Measurements from ENCODE around the gene PTPN23.
"Not testable (repeated sequence)": the region's sequence is repeated elsewhere in the genome, so short reads cannot be mapped to it uniquely, and the experiment has no call there.

PTPN23 gene

DNA sequence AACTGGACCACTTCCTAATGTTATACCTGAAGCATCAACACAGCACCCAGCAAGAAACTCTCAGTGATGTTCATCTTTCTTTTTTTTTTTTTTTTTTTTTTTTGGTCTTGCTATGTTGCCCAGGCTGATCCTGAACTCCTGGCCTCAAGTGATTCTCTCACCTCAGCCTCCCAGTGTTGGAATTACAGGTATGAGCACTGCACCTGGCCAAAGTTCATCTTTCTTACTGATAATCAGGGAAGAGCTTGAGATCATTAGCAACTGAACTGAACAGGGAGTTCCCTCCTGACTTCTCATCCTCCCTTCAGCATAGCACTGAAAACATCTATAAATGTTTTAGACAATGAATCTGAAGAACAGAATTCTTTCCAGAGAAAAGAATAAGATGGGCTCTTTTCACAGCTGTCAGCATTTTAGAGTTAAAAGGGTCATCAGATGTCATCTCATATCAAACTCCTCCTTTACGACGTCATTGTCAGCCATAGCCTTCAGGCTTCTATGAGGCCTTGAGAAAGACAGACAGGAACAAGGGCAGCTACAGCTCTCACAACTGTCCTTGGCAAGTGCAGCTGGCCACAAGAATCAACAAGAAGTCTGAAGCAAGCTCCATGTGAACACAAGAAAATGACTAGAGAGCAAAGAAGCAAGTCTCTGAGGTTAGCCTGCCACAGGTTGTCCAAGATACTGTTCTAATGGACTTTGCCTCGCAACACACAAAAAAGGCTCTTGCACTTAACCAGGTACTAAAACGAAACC lies 61.2 kb downstream of the PTPN23 start:
- ChIA-PET CTCF (interaction anchor here (0.8 to 1.9 kb wide), 4 partner anchors 15 to 80 kb away, joined by 3 to 9 read pairs (median 4); no protein-coding TSS in a partner anchor), POLR2A (no interaction called here)
- no peak for TF ChIP-seq CTCF (IDR thresholded peaks at IDR 0.05; ENCODE audit: control extremely low read depth, extremely low read depth, low read depth, missing control alignments)
- no peak for DNase-seq (ENCODE audit: extremely low spot score)

GRCh38 chr3:47443611-47443995 lies 62.8 kb downstream of the PTPN23 start:
- TF ChIP-seq CTCF (IDR thresholded peaks at IDR 0.05; ENCODE audit: control extremely low read depth, extremely low read depth, low read depth, missing control alignments): no peak
- DNase-seq (ENCODE audit: extremely low spot score): no peak
- POLR2A ChIA-PET: no interaction called here
- CTCF ChIA-PET: no interaction called here

- TF ChIP-seq CTCF (IDR thresholded peaks at IDR 0.05; ENCODE audit: control extremely low read depth, extremely low read depth, low read depth, missing control alignments): no peak
- POLR2A ChIA-PET: no interaction called here
- DNase-seq (ENCODE audit: extremely low spot score): no peak
- CTCF ChIA-PET: interaction anchor here (1.4 kb wide), 1 partner anchor 16 kb away, joined by 3 read pairs; no protein-coding TSS in a partner anchor
These were observed 63.3 kb downstream of the PTPN23 start for GRCh38 chr3:47444103-47444502.

DNA sequence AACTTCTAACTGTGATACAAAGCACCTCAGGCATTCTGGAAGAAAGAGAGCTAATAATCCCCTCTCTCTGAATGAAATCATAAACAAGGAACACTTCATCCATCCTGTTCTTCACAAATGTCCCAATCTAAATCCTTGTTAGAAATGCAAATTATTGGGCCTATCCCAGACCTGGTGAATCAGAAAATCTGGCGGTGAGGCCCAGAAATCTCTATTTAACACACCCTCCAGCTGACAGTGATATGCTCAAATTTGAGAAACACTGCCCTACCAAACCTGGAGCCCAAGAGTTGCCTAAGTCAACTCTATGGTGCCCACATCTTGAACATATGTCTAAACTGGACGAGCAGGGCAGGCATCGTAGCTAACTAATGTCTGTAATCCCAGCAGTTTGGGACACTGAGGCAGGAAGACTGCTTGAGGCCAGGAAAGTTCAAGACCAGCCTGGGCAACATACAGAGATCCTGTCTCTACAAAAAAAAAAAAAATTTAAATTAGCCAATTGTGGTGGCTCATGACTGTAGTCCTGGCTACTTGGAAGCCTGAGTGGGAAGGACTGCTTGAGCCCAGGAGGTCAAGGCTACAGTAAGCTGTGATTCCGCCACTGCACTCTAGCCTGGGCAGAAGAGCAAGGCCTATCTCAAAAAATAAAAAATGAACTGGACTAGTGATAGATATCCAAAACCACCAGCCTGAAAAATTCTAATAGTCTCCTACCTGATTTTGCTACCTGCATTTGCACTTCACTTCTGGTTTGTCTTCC lies 71.8 kb downstream of the PTPN23 start:
- ChIA-PET POLR2A (no interaction called here), CTCF (interaction anchor here (0.6 to 1.1 kb wide), 2 partner anchors 10 to 13 kb away, joined by 4 read pairs; no protein-coding TSS in a partner anchor)
- DNase-seq (ENCODE audit: extremely low spot score): no peak
- no peak for TF ChIP-seq CTCF (IDR thresholded peaks at IDR 0.05; ENCODE audit: control extremely low read depth, extremely low read depth, low read depth, missing control alignments)

GRCh38 chr3:47455806-47456452 lies 75.1 kb downstream of the PTPN23 start:
- ChIA-PET CTCF (interaction anchor here (0.8 to 2.4 kb wide), 2 partner anchors 10 to 21 kb away, joined by 3 to 6 read pairs; no protein-coding TSS in a partner anchor), POLR2A (no interaction called here)
- no peak for DNase-seq (ENCODE audit: extremely low spot score)
- no peak for TF ChIP-seq CTCF (IDR thresholded peaks at IDR 0.05; ENCODE audit: control extremely low read depth, extremely low read depth, low read depth, missing control alignments)

DNA sequence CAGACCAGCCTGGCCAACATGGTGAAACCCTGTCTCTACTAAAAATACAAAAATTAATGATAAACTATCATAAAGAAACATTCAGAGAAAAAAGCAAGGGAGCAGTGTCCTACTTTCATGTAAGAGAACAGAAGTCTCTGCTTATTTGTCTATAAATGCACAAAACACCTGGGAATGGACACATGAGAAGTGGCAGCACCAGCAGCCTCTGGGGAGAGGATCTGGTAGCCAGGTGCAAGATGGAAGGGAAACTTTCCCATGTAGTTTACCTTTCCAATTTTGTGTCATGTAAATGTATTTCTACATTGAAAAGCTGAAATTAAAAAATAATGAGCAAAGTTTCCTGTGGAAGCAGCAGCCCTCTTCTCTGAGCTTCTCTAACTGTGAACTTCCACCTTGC lies 76.2 kb downstream of the PTPN23 start:
- ChIA-PET CTCF (interaction anchor here (0.8 to 2.7 kb wide), 6 partner anchors 9 to 35 kb away, joined by 3 to 14 read pairs (median 5); partner anchors contain the start of gene SCAP), POLR2A (no interaction called here)
- TF ChIP-seq CTCF (IDR thresholded peaks at IDR 0.05; ENCODE audit: control extremely low read depth, extremely low read depth, low read depth, missing control alignments): no peak
- no peak for DNase-seq (ENCODE audit: extremely low spot score)

GRCh38 chr3:47459534-47460085 lies 78.8 kb downstream of the PTPN23 start:
- ChIA-PET CTCF (interaction anchor here (0.9 to 1.9 kb wide), 3 partner anchors 16 to 38 kb away, joined by 3 to 6 read pairs (median 3); partner anchors contain the start of gene SCAP), POLR2A (interaction anchor here (1.2 kb wide), 1 partner anchor 16 kb away, joined by 3 read pairs; the partner anchor contains the start of gene SCAP)

More at GRCh38 chr3:47459534-47460085, 78.8 kb downstream of the PTPN23 start:
- DNase-seq (ENCODE audit: extremely low spot score): not testable (repeated sequence)
